Panc1 (cell line): ENCODE measurements around the gene HEBP2. TPM values are rescaled to one million over a fixed set of nuclear protein-coding genes. Genes with fewer than 3 reads are reported as not detected.
"Not testable (repeated sequence)": the region's sequence is repeated elsewhere in the genome, so short reads cannot be mapped to it uniquely, and the experiment has no call there.

ENCODE experiments used
- ATAC-seq: fragments of 200-7000 bp; cut with Tn5 transposase; 2 replicates; pipeline ENCODE4 v1.9.1; 2020; ENCODE audit warnings: mild to moderate bottlenecking, moderate library complexity
- BruUV-seq: library from RNA; stranded (reverse); fragments of 400-500 nt; replicated peaks from 2 replicates; lab custom pipeline; 2021; lab: Mats Ljungman, UMichigan
- CTCF ChIA-PET: fragments of 300-600 bp; sonication (Branson Sonifier 250); formaldehyde crosslinking; loops from one replicate; lab custom pipeline; 2022; ENCODE audit warnings: antibody characterized with exemption; lab: Charles Lee
- POLR2A ChIA-PET: fragments of 300-600 bp; sonication (Branson Sonifier 250); formaldehyde crosslinking; loops from one replicate; lab custom pipeline; 2022; ENCODE audit warnings: antibody characterized with exemption; lab: Charles Lee
- DNase-seq: peaks from one replicate; pipeline ENCODE4 v3.0.0-alpha.2; 2010; ENCODE audit warnings: low read depth, low spot score
- H3K27ac ChIP-seq: 2 replicates; pipeline ENCODE4 v1.5.1; 2011; ENCODE audit warnings: mild to moderate bottlenecking, low read length, inconsistent platforms
- H3K27me3 ChIP-seq: fragments of 200-500 bp; sonication (Bioruptor generic); 2 replicates; pipeline ENCODE4 v1.6.0; 2014; ENCODE audit warnings: low read length, inconsistent platforms; ENCODE audit not compliant: control insufficient read depth, insufficient read depth
- H3K36me3 ChIP-seq: fragments of 200-500 bp; sonication (Bioruptor generic); 2 replicates; pipeline ENCODE4 v1.5.1; 2014; ENCODE audit warnings: inconsistent platforms, mild to moderate bottlenecking, low read length, moderate library complexity; ENCODE audit not compliant: control insufficient read depth, insufficient read depth
- H3K4me1 ChIP-seq: 2 replicates; pipeline ENCODE4 v1.5.1; 2011; ENCODE audit warnings: inconsistent platforms, mild to moderate bottlenecking, low read length, moderate library complexity; ENCODE audit not compliant: control insufficient read depth, insufficient read depth
- H3K4me3 ChIP-seq, 2 experiments: 2 replicates each; pipeline ENCODE4 v1.5.1; 2011 to 2012; ENCODE audit warnings: low read depth in 2 of 2, low read length in 2 of 2, mild to moderate bottlenecking in 2 of 2, inconsistent platforms in 1 of 2, moderate library complexity in 1 of 2
- H3K9me3 ChIP-seq: fragments of 200-500 bp; sonication (Bioruptor generic); 2 replicates; pipeline ENCODE4 v1.5.1; 2014; ENCODE audit warnings: low read depth, mild to moderate bottlenecking, inconsistent platforms, low read length, moderate library complexity; ENCODE audit not compliant: control insufficient read depth, insufficient read depth
- CTCF ChIP-seq: fragments of 450-650 bp; IDR thresholded peaks from 2 replicates; pipeline ENCODE4 v1.5.1; 2017; ENCODE audit warnings: mild to moderate bottlenecking
- POLR2AphosphoS5 ChIP-seq: IDR thresholded peaks from 2 replicates; pipeline ENCODE4 v1.6.1; 2012; ENCODE audit warnings: mild to moderate bottlenecking, low read depth, low read length, moderate library complexity
- SIN3A ChIP-seq: IDR thresholded peaks from 2 replicates; pipeline ENCODE4 v1.6.1; 2012; ENCODE audit warnings: low read depth, mild to moderate bottlenecking, low read length, moderate library complexity, borderline replicate concordance; ENCODE audit not compliant: insufficient read depth
- TCF7L2 ChIP-seq: IDR thresholded peaks from 2 replicates; pipeline ENCODE4 v1.6.1; 2011; ENCODE audit warnings: mild to moderate bottlenecking, low read depth, low read length, inconsistent platforms
- in situ Hi-C: cut with HindIII; loops from 2 replicates; pipeline ENCODE4 v1.10.0; 2016; ENCODE audit warnings: low sequenced_read_pairs, low pct_unique_long_range_greater_than_20kb
- intact Hi-C: fragments of 100-400 bp; cut with micrococcal nuclease; formaldehyde crosslinking; loops from one replicate; pipeline ENCODE4 v1.10.0; 2022; ENCODE audit not compliant: unreplicated experiment
- total RNA-seq: library from RNA; stranded (reverse); gene quantifications from one replicate; pipeline ENCODE4 v1.2.1, GENCODE V29; 2021; ENCODE audit not compliant: unreplicated experiment
- TF ChIP-seq, protein P1 (sequence below), 2 experiments: IDR thresholded peaks; 2 replicates each; pipeline ENCODE4 v1.6.1; 2011 to 2012; ENCODE audit warnings: low read depth in 2 of 2, control low read depth in 1 of 2, low read length in 1 of 2, mild to moderate bottlenecking in 1 of 2, moderate library complexity in 1 of 2; ENCODE audit not compliant: insufficient read depth in 1 of 2

The HEBP2 gene
- total RNA-seq, 1 experiment from 2014 or later = 48.1 TPM

- BruUV-seq = no TSS peak
- Histone ChIP-seq H3K4me3 (no peak overlapping the region), H3K4me1 (no peaks in the 10 kb centered on the region), H3K27me3 (no peaks in the 10 kb centered on the region), H3K9me3 (no peaks in the 10 kb centered on the region), H3K27ac (no peak overlapping the region), H3K36me3 (no peaks in the 10 kb centered on the region)
- intact Hi-C loops (no loop called here), in situ Hi-C loops (no loop called here)
- ATAC-seq (no peak), DNase-seq (no peak)
- ChIA-PET CTCF (no interaction called here), POLR2A (interaction anchor here (0.6 to 0.7 kb wide), 2 partner anchors 106 to 162 kb away, joined by 3 to 9 read pairs; no protein-coding TSS in a partner anchor)
- TF ChIP-seq SIN3A = no peak
- no peak for TF ChIP-seq POLR2AphosphoS5
- TF ChIP-seq CTCF = no peak
- TF ChIP-seq, protein P1, sequence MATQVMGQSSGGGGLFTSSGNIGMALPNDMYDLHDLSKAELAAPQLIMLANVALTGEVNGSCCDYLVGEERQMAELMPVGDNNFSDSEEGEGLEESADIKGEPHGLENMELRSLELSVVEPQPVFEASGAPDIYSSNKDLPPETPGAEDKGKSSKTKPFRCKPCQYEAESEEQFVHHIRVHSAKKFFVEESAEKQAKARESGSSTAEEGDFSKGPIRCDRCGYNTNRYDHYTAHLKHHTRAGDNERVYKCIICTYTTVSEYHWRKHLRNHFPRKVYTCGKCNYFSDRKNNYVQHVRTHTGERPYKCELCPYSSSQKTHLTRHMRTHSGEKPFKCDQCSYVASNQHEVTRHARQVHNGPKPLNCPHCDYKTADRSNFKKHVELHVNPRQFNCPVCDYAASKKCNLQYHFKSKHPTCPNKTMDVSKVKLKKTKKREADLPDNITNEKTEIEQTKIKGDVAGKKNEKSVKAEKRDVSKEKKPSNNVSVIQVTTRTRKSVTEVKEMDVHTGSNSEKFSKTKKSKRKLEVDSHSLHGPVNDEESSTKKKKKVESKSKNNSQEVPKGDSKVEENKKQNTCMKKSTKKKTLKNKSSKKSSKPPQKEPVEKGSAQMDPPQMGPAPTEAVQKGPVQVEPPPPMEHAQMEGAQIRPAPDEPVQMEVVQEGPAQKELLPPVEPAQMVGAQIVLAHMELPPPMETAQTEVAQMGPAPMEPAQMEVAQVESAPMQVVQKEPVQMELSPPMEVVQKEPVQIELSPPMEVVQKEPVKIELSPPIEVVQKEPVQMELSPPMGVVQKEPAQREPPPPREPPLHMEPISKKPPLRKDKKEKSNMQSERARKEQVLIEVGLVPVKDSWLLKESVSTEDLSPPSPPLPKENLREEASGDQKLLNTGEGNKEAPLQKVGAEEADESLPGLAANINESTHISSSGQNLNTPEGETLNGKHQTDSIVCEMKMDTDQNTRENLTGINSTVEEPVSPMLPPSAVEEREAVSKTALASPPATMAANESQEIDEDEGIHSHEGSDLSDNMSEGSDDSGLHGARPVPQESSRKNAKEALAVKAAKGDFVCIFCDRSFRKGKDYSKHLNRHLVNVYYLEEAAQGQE (IDR thresholded peaks at IDR 0.05; ENCODE audit: insufficient read depth in 1 of 2, low read depth in 2 of 2, low read length in 1 of 2) = no peak
- TF ChIP-seq TCF7L2 = no peak
Measured at GRCh38 chr6:138424004-138424904, 20.2 kb downstream of the HEBP2 start.

DNA sequence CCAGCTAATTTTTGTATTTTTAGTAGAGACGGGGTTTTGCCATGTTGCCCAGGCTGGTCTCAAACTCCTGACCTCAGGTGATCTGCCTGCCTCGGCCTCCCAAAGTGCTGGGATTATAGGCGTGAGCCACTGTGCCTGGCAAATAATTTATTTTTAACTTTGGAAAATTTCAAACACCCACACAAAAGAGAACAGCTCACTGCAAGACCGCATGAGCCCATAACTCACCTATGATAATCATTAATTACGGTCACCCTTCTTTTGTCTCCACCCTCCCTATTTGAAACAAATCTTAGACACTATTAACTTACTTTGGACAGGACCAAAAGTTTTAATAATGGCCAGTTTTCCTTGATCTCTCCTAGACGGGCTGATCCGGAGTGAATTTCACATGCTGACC, 21.2 kb downstream of the HEBP2 start:
- DNase-seq, ATAC-seq, H3K27me3 ChIP-seq, in situ Hi-C loops, H3K4me3 ChIP-seq, H3K27ac ChIP-seq, H3K9me3 ChIP-seq, H3K36me3 ChIP-seq, BruUV-seq, H3K4me1 ChIP-seq, CTCF ChIA-PET: not testable (repeated sequence)
- POLR2A ChIA-PET = interaction anchor here (0.7 kb wide), 1 partner anchor 534 kb away, joined by 3 read pairs; no protein-coding TSS in a partner anchor
- intact Hi-C loops = loop anchor here (5.0 kb wide), 1 partner anchor 97 kb away; no protein-coding TSS in a partner anchor
